Rectal smooth muscle tissue (tissue), 1 donor: ENCODE data around the gene CABP4.
A peak's percentile ranks its signal among the peaks of the same experiment; 100 is the strongest.

ENCODE experiments used
- H3K27ac ChIP-seq: one replicate; pipeline ENCODE4 v1.7.0; 2013; ENCODE audit warnings: low read depth, low read length, inconsistent platforms
- H3K27me3 ChIP-seq: one replicate; pipeline ENCODE4 v1.7.0; 2013; ENCODE audit warnings: low read length; ENCODE audit not compliant: control insufficient read depth, insufficient read depth
- H3K36me3 ChIP-seq: one replicate; pipeline ENCODE4 v1.7.0; 2013; ENCODE audit warnings: low read length; ENCODE audit not compliant: control insufficient read depth, insufficient read depth
- H3K4me1 ChIP-seq: one replicate; pipeline ENCODE4 v1.7.0; 2013; ENCODE audit warnings: low read length; ENCODE audit not compliant: control insufficient read depth, insufficient read depth
- H3K4me3 ChIP-seq: one replicate; pipeline ENCODE4 v1.7.0; 2013; ENCODE audit warnings: low read length
- H3K9ac ChIP-seq: one replicate; pipeline ENCODE4 v1.7.0; 2013; ENCODE audit warnings: low read length

CABP4 gene

DNA sequence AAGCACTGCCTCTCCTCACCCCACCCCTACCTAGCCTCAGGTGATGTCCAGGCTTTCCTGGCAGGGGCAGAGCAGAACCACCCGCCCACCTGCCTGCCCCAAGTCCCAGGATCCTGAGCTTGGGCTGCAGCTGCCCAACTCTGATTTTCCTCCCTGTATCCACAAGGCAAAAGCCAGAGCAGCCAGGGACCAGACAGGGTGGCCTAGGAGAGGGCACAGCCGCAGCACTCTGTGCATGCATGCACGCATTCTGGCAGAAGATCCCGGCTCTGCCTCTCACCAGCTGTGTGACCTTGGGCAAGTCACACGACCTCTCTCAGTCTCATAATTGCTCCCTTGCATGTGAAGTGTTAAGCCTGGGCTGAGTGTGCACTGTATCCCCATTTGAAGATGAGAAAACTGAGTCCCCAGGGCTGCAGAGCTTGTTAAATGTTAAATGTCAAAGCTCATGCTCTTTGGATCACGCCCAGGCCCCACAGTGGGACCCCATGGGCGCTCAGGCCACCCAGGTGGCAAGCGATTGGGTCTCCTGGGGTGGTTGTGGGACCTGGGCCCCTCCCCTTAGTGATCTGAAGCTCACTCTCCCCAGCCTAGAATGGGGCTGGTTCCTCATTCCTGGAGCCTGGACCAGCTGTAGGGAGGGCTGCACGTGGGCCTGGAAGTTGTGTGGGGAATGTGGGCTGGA lies 42.5 kb upstream of the CABP4 start:
- no peaks in the 10 kb centered on the region for H3K4me1 ChIP-seq
- peaks cover 16% of the 10 kb centered on the region for H3K27me3 ChIP-seq
- H3K36me3 ChIP-seq: no peaks in the 10 kb centered on the region
- H3K9ac ChIP-seq: no peak overlapping the region
- no peak overlapping the region for H3K4me3 ChIP-seq
- H3K27ac ChIP-seq: no peak overlapping the region

GRCh38 chr11:67413266-67413849 lies 41.8 kb upstream of the CABP4 start:
- Histone ChIP-seq H3K4me1 (no peaks in the 10 kb centered on the region), H3K9ac (no peak overlapping the region), H3K27ac (no peak overlapping the region), H3K36me3 (no peaks in the 10 kb centered on the region), H3K27me3 (peaks cover 16% of the 10 kb centered on the region), H3K4me3 (no peak overlapping the region)

- no peak within 1 kb of the TSS for H3K9ac ChIP-seq
- peak within 1 kb of the TSS; percentile 50 for H3K4me3 ChIP-seq
- no peak within 1 kb of the TSS for H3K27ac ChIP-seq
- H3K4me1 ChIP-seq: peaks cover 3% of the 10 kb centered on the region
- H3K36me3 ChIP-seq: no peaks in the 10 kb centered on the region
- H3K27me3 ChIP-seq: peaks cover 7% of the 10 kb centered on the region
Measured at GRCh38 chr11:67415501-67416304, 39.5 kb upstream of the CABP4 start, which contains the start of gene CARNS1. CARNS1 (plus strand) TSS chr11:67415678; CDS start chr11:67416200, 522 bp downstream.

GRCh38 chr11:67416416-67417335 lies 38.5 kb upstream of the CABP4 start:
- H3K36me3 ChIP-seq: no peaks in the 10 kb centered on the region
- H3K9ac ChIP-seq: no peak overlapping the region
- H3K4me1 ChIP-seq: peaks cover 3% of the 10 kb centered on the region
- H3K4me3 ChIP-seq: no peak overlapping the region
- no peaks in the 10 kb centered on the region for H3K27me3 ChIP-seq
- no peak overlapping the region for H3K27ac ChIP-seq

GRCh38 chr11:67417425-67417824 lies 37.7 kb upstream of the CABP4 start:
- H3K9ac ChIP-seq: no peak overlapping the region
- H3K27me3 ChIP-seq: no peaks in the 10 kb centered on the region
- H3K4me3 ChIP-seq: no peak overlapping the region
- H3K4me1 ChIP-seq: peaks cover 3% of the 10 kb centered on the region
- H3K27ac ChIP-seq: no peak overlapping the region
- no peaks in the 10 kb centered on the region for H3K36me3 ChIP-seq

GRCh38 chr11:67418476-67419281 lies 36.5 kb upstream of the CABP4 start:
- Histone ChIP-seq H3K27ac (no peak overlapping the region), H3K27me3 (no peaks in the 10 kb centered on the region)

DNA sequence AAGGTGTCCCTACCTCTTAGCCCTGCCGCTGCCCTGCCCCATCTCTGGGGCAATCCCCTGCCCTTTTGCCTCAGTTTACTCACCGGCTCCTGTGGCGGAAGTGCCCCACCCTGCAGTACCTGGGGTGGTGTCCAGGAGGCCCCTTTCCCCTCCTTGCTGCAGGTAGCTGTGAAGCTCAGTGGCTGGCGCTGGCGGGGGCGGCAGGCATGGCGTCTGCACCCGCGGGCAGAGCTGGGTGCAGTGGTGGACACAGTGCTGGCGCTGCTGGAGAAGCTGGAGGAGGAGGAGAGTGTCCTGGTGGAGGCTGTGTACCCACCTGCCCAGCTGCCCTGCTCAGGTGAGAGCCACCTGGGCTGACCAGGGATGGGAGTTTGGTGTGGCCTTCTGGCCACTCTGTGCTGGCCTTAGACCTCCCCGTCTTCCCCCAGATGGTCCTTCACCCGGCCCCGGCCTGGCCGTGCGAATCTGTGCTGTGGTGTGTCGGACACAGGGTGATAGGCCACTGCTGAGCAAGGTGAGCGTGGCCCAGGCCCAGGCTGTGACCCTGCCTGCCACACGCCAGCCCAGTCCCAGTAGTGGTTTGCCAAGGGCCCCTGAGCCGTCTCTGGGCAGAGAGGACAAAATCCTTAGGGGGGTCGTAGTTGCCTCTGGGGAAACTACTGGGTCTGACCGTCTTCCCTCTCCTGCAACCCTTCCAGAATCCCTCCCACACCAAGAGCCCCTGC lies 35.7 kb upstream of the CABP4 start:
- H3K27ac ChIP-seq: no peak overlapping the region
- H3K9ac ChIP-seq: no peak overlapping the region
- H3K4me3 ChIP-seq: peak overlapping the region; percentile 75

More at GRCh38 chr11:67418476-67419281, 36.5 kb upstream of the CABP4 start:
- H3K4me3 ChIP-seq: peak overlapping the region; percentile 21
- no peaks in the 10 kb centered on the region for H3K36me3 ChIP-seq
- peaks cover 3% of the 10 kb centered on the region for H3K4me1 ChIP-seq
- no peak overlapping the region for H3K9ac ChIP-seq

DNA sequence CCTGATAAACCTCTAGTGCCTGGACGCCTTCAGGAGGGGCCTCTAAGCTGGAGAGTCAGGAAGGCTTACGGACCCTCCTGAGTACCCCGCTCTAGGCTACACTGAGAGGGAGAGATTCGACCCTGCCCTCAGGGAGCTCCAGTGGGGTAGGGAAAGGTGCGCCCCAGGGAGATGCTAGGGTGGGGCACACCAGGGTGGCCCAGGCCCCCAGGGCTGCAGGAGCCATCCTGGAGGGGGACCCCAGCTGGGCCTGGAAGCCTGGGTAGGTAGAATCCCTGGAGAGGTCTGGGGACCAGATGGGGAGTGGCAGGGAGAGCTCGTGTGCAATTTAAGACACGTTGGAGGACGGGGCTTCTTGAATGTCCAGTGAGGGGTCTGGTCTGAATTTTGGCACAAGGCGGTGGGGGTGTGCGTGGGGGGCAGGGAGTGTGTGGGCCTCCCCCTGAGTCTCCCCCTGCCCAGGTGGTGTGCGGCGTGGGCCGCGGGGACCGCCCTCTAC lies 35.0 kb upstream of the CABP4 start:
- Histone ChIP-seq H3K4me1 (peaks cover 3% of the 10 kb centered on the region), H3K27ac (peak overlapping the region; percentile 86), H3K4me3 (peak overlapping the region; percentile 75), H3K9ac (peak overlapping the region; percentile 38), H3K27me3 (no peaks in the 10 kb centered on the region), H3K36me3 (no peaks in the 10 kb centered on the region)

More for the DNA sequence above, 35.7 kb upstream of the CABP4 start:
- no peaks in the 10 kb centered on the region for H3K36me3 ChIP-seq
- no peaks in the 10 kb centered on the region for H3K27me3 ChIP-seq
- peaks cover 3% of the 10 kb centered on the region for H3K4me1 ChIP-seq

DNA sequence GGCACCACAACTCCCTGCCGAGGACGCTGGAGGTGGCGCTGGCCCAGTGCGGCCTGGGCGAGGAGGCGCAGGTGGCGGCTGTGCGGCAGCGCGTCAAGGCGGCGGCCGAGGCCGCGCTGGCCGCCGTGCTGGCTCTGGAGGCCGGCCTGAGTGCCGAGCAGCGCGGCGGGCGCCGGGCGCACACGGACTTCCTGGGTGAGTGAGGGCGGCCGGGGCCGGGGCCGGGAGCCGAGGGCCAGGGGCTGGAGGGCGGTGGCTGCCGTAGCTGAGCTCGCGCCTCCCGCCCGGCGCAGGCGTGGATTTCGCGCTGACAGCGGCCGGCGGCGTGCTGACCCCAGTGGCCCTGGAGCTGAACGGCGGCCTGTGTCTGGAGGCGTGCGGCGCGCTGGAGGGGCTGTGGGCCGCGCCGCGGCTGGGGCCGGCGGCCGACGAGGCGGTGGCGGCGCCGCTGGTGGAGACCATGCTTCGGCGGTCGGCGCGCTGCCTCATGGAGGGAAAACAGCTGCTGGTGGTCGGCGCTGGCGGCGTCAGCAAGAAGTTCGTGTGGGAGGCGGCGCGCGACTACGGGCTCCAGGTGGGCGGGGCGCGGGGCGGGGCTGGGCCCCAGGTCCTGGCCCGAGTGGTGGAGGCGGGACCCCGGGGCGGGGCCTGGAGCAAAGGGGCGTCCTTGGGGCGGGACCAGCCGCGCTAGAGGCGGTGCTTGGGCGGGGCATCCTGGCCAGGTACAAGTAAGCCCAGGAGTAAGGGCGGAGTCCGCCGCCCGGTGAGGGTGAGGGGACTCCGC lies 34.3 kb upstream of the CABP4 start:
- peaks cover 3% of the 10 kb centered on the region for H3K4me1 ChIP-seq
- H3K27me3 ChIP-seq: no peaks in the 10 kb centered on the region
- H3K9ac ChIP-seq: peak overlapping the region; percentile 38
- H3K27ac ChIP-seq: peak overlapping the region; percentile 86
- H3K4me3 ChIP-seq: peak overlapping the region; percentile 75
- no peaks in the 10 kb centered on the region for H3K36me3 ChIP-seq

DNA sequence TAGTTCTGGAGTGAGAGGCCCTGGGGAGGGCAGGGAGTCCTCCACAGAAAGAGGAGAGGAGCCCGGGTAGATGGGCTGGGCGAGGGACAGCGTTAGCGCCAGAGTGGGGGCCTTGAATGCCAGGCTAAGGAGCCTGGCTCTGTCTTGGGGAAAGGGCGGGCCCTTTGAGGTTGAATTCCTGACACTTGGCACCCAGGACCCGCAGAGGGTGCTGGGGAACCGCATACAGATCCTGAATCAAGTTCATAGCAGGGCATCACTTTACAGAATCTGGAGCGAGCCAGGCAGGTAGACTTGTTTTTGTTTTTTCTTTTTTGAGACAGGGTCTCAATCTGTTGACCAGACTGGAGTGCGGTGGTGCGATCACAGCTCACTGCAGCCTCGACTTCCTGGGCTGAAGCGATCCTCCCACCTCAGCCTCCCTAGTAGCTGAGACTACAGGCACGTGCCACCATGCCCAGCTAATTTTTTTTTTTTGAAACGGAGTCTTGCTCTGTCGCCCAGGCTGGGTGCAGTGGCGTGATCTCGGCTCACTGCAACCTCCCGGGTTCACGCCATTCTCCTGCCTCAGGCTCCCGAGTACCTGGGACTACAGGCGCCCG lies 33.6 kb upstream of the CABP4 start:
- no peaks in the 10 kb centered on the region for H3K36me3 ChIP-seq
- H3K9ac ChIP-seq: no peak overlapping the region
- H3K27me3 ChIP-seq: no peaks in the 10 kb centered on the region
- H3K4me1 ChIP-seq: peaks cover 3% of the 10 kb centered on the region
- peak overlapping the region; percentile 22 for H3K4me3 ChIP-seq
- peak overlapping the region; percentile 14 for H3K27ac ChIP-seq
